B cell (primary cell): Measurements from ENCODE around the gene BATF2. TPM values are rescaled to one million over a fixed set of nuclear protein-coding genes. Genes with fewer than 3 reads are reported as not detected.

Source experiments
- ATAC-seq: fragments of 200-7000 bp; cut with Tn5 transposase; one replicate; pipeline ENCODE4 v1.10.0; 2021; ENCODE audit warnings: low read depth, mild to moderate bottlenecking, moderate number of reproducible peaks, moderate library complexity
- CTCF ChIA-PET: fragments of 350-600 bp; sonication (Branson Sonifier 250); formaldehyde crosslinking; loops from one replicate; lab custom pipeline; 2021; ENCODE audit warnings: antibody characterized with exemption, inconsistent platforms; lab: Charles Lee
- POLR2A ChIA-PET: fragments of 350-600 bp; sonication (Branson Sonifier 250); formaldehyde crosslinking; loops from one replicate; lab custom pipeline; 2021; ENCODE audit warnings: antibody characterized with exemption; lab: Charles Lee
- DNase-seq: peaks from one replicate; pipeline ENCODE4 v3.0.0; 2013
- H2AFZ ChIP-seq: 2 replicates; pipeline ENCODE4 v1.6.1; 2012; ENCODE audit warnings: mild to moderate bottlenecking, low read depth, low read length; ENCODE audit not compliant: insufficient read depth, poor library complexity, severe bottlenecking
- H3K27ac ChIP-seq, 2 donors: 1 replicate in 1 of 2; 2 replicates in 1 of 2; pipeline ENCODE4 v1.5.1; 2012 to 2013; ENCODE audit warnings: low read length in 2 of 2, mild to moderate bottlenecking in 2 of 2, moderate library complexity in 1 of 2
- H3K27me3 ChIP-seq, 4 experiments: fragments of 200-600 bp in 1 of 4; sonication (generic) in 1 of 4; replicated peaks in 1 of 4; 1 replicate in 2 of 4; 2 replicates in 2 of 4; pipeline versions ENCODE4 v1.6.1 to v1.7.0; 2013 to 2016; ENCODE audit warnings: low read length in 3 of 4, mild to moderate bottlenecking in 2 of 4, mixed read lengths in 1 of 4, moderate library complexity in 1 of 4; ENCODE audit not compliant: insufficient read depth in 4 of 4, control insufficient read depth in 3 of 4; ENCODE audit errors: control extremely low read depth in 1 of 4
- H3K36me3 ChIP-seq, 2 experiments: replicated peaks in 1 of 2; 1 replicate in 1 of 2; 2 replicates in 1 of 2; pipeline versions ENCODE4 v1.6.1 to v1.7.1; 2013; ENCODE audit warnings: low read length in 1 of 2; ENCODE audit not compliant: insufficient read depth in 2 of 2, control insufficient read depth in 1 of 2; ENCODE audit errors: control extremely low read depth in 1 of 2, extremely low read depth in 1 of 2
- H3K4me1 ChIP-seq, 2 donors: fragments of 200-600 bp in 1 of 2; sonication (generic) in 1 of 2; 1 replicate in 1 of 2; 2 replicates in 1 of 2; pipeline versions ENCODE4 v1.5.1 to v1.6.1; 2013 to 2017; ENCODE audit warnings: low read length in 2 of 2; ENCODE audit not compliant: control insufficient read depth in 2 of 2, insufficient read depth in 2 of 2
- H3K4me2 ChIP-seq: replicated peaks from 2 replicates; pipeline ENCODE3; 2012; ENCODE audit warnings: mild to moderate bottlenecking, low read depth, low read length; ENCODE audit not compliant: poor library complexity, severe bottlenecking
- H3K4me3 ChIP-seq, 5 experiments: fragments of 200-600 bp in 1 of 5; sonication (generic) in 1 of 5; 1 replicate in 3 of 5; 2 replicates in 2 of 5; pipeline versions ENCODE4 v1.5.1 to v1.7.0; 2011 to 2016; ENCODE audit warnings: low read length in 4 of 5, mild to moderate bottlenecking in 4 of 5, low read depth in 2 of 5, control low read depth in 1 of 5, moderate library complexity in 1 of 5; ENCODE audit not compliant: insufficient read depth in 1 of 5; ENCODE audit errors: control extremely low read depth in 1 of 5, extremely low read depth in 1 of 5
- H3K79me2 ChIP-seq: fragments of 200-600 bp; sonication (generic); one replicate; pipeline ENCODE4 v1.6.0; 2016; ENCODE audit warnings: low read length; ENCODE audit not compliant: control insufficient read depth, insufficient read depth
- H3K9ac ChIP-seq: fragments of 200-600 bp; sonication (generic); 2 replicates; pipeline ENCODE4 v1.6.1; 2017; ENCODE audit warnings: mild to moderate bottlenecking, low read length, moderate library complexity
- H3K9me3 ChIP-seq, 3 donors: one replicate each; pipeline versions ENCODE4 v1.6.1 to v1.7.1; 2013; ENCODE audit warnings: low read length in 2 of 3; ENCODE audit not compliant: control insufficient read depth in 2 of 3, insufficient read depth in 1 of 3; ENCODE audit errors: control extremely low read depth in 1 of 3
- H4K20me1 ChIP-seq: 2 replicates; pipeline ENCODE4 v1.6.0; 2012; ENCODE audit warnings: mild to moderate bottlenecking, low read length; ENCODE audit not compliant: insufficient read depth, control insufficient read depth, poor library complexity, severe bottlenecking
- H3K27ac Mint-ChIP-seq: one replicate; pipeline ENCODE4 v1.8.0; 2021; ENCODE audit warnings: mixed read lengths
- H3K27me3 Mint-ChIP-seq: one replicate; pipeline ENCODE4 v1.8.0; 2021; ENCODE audit warnings: mixed read lengths
- H3K4me1 Mint-ChIP-seq: one replicate; pipeline ENCODE4 v1.8.0; 2021; ENCODE audit warnings: mixed read lengths
- H3K4me3 Mint-ChIP-seq: one replicate; pipeline ENCODE4 v1.8.0; 2021; ENCODE audit warnings: mixed read lengths
- H3K9me3 Mint-ChIP-seq: one replicate; pipeline ENCODE4 v1.8.0; 2022; ENCODE audit warnings: mixed read lengths; ENCODE audit not compliant: insufficient read depth
- EZH2 ChIP-seq: IDR thresholded peaks from 2 replicates; pipeline ENCODE4 v1.6.1; 2012; ENCODE audit warnings: borderline replicate concordance, low read depth, mild to moderate bottlenecking, moderate library complexity, low read length; ENCODE audit not compliant: insufficient read depth, poor library complexity, severe bottlenecking
- WGBS: methylation state at CpG from one replicate; pipeline ENCODE4 v1.1.5; 2013; ENCODE audit warnings: missing lambda C conversion rate; ENCODE audit not compliant: insufficient coverage; 5-methylcytosine and 5-hydroxymethylcytosine counted together
- intact Hi-C: fragments of 100-400 bp; cut with micrococcal nuclease; formaldehyde crosslinking; loops from one replicate; pipeline ENCODE4 v1.10.0; 2022
- polyA plus RNA-seq: library from polyadenylated mRNA; depleted of rRNA; stranded (reverse); fragments of >200 nt; gene quantifications from 2 replicates; pipeline ENCODE4 v1.2.3, GENCODE V29; 2012
- total RNA-seq, 2 donors: library from RNA; stranded (reverse); fragments of 120-200 nt in 1 of 2; gene quantifications; 1 replicate in 1 of 2; 2 replicates in 1 of 2; pipeline versions ENCODE4 v1.2.3 to v1.2.4, GENCODE V29; 2013 to 2022
- TF ChIP-seq, protein P1 (sequence below): fragments of 200-600 bp; IDR thresholded peaks from one replicate; pipeline ENCODE4 v1.8.0; 2022; ENCODE audit warnings: antibody characterized with exemption, mild to moderate bottlenecking

BATF2 gene
- total and polyA plus RNA-seq, 2 donors (not counting 1 experiment from before 2014, with no cell fraction given), result 0.62 to 1.7 TPM

DNA sequence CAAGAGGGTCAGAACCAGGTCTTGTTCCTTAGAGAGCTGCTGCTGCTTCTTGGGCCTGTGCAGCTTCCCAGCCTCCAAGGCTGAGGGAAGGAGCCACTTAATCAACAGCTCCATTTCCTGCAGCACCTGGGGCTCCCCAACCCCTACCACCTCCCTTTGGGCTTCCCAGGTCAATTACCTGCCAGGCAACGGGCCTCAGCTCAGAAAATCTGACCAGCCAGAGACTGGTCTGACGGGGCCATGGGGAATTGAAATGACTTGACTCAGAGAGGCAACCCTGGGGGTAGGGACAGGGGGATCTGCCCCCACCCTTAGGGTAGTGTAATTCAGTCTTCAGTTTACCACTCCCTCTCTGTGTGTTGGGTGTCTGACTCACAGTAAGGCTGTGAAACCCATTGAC, 20.1 kb downstream of the BATF2 start:
- H3K4me2 ChIP-seq, result no peak overlapping the region
- no peaks in the 10 kb centered on the region for H3K9me3 ChIP-seq
- intact Hi-C loops, result no loop called here
- TF ChIP-seq, protein P1, sequence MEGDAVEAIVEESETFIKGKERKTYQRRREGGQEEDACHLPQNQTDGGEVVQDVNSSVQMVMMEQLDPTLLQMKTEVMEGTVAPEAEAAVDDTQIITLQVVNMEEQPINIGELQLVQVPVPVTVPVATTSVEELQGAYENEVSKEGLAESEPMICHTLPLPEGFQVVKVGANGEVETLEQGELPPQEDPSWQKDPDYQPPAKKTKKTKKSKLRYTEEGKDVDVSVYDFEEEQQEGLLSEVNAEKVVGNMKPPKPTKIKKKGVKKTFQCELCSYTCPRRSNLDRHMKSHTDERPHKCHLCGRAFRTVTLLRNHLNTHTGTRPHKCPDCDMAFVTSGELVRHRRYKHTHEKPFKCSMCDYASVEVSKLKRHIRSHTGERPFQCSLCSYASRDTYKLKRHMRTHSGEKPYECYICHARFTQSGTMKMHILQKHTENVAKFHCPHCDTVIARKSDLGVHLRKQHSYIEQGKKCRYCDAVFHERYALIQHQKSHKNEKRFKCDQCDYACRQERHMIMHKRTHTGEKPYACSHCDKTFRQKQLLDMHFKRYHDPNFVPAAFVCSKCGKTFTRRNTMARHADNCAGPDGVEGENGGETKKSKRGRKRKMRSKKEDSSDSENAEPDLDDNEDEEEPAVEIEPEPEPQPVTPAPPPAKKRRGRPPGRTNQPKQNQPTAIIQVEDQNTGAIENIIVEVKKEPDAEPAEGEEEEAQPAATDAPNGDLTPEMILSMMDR, result no peak
- TF ChIP-seq EZH2, result no peak
- Mint-ChIP-seq H3K27me3 (no peaks in the 10 kb centered on the region), H3K4me1 (peaks cover 19% of the 10 kb centered on the region), H3K9me3 (no peaks in the 10 kb centered on the region), H3K27ac (no peak overlapping the region), H3K4me3 (no peak overlapping the region)
- no peak overlapping the region for H3K9ac ChIP-seq
- DNase-seq (no peak), ATAC-seq (no peak)
- no CpG with 5 or more reads among the region's 2 CpGs for WGBS
- H3K4me3 ChIP-seq, result no peak overlapping the region
- H2AFZ ChIP-seq, result no peak overlapping the region
- H3K27ac ChIP-seq, result no peak overlapping the region
- H3K27me3 ChIP-seq, result peaks cover 0 to 3% (median under 1%) of the 10 kb centered on the region in 4 experiments
- H4K20me1 ChIP-seq, result no peaks in the 10 kb centered on the region
- H3K4me1 ChIP-seq, result peaks cover 23 to 31% of the 10 kb centered on the region in 2 donors
- POLR2A ChIA-PET, result no interaction called here
- CTCF ChIA-PET, result interaction anchor here (0.6 kb wide), 1 partner anchor 480 kb away, joined by 4 read pairs; no protein-coding TSS in a partner anchor
- H3K36me3 ChIP-seq, result no peaks in the 10 kb centered on the region
- no peaks in the 10 kb centered on the region for H3K79me2 ChIP-seq

- DNase-seq, result peak; percentile 47
- Histone ChIP-seq H3K9ac (peak overlapping the region; percentile 4), H3K4me1 (peaks cover 31 to 43% of the 10 kb centered on the region in 2 donors), H4K20me1 (no peaks in the 10 kb centered on the region), H3K4me2 (peak overlapping the region; percentile 57), H3K27ac (peak overlapping the region; percentile 47 to 70), H3K27me3 (peaks cover 0 to 3% (median 1%) of the 10 kb centered on the region in 4 experiments), H3K36me3 (no peaks in the 10 kb centered on the region), H3K4me3 (no peak overlapping the region), H3K79me2 (no peaks in the 10 kb centered on the region), H2AFZ (no peak overlapping the region), H3K9me3 (no peaks in the 10 kb centered on the region)
- ATAC-seq, result no peak
- Mint-ChIP-seq H3K27ac (peak overlapping the region; percentile 70), H3K27me3 (peaks cover 3% of the 10 kb centered on the region), H3K4me3 (peak overlapping the region; percentile 47), H3K9me3 (no peaks in the 10 kb centered on the region), H3K4me1 (peaks cover 27% of the 10 kb centered on the region)
- WGBS, result 0% methylated on average over 1 of the region's 5 CpGs
- intact Hi-C loops, result loop anchor here (5.0 kb wide), 1 partner anchor 57 kb away; the partner anchor contains the start of gene ATG2A
- TF ChIP-seq, protein P1, result no peak
- no peak for TF ChIP-seq EZH2
- ChIA-PET CTCF (no interaction called here), POLR2A (interaction anchor here (0.6 kb wide), 1 partner anchor 59 kb away, joined by 6 read pairs; no protein-coding TSS in a partner anchor)
Measured at GRCh38 chr11:64974124-64974523, 22.6 kb downstream of the BATF2 start.
